SK-N-SH treated with all-trans-retinoic acid at 6 μM for 48 hours (cell line): ENCODE results near the gene DDX53.

Experiments used
- ATAC-seq: fragments of 200-7000 bp; cut with Tn5 transposase; 3 replicates; pipeline ENCODE4 v1.9.1; 2020; ENCODE audit warnings: mild to moderate bottlenecking, moderate library complexity
- ARNTL ChIP-seq: fragments of 450-650 bp; formaldehyde crosslinking; IDR thresholded peaks from 2 replicates; pipeline ENCODE4 v1.5.0; 2020; ENCODE audit warnings: low read depth, mild to moderate bottlenecking, moderate library complexity, borderline replicate concordance
- BACH2 ChIP-seq: fragments of 250-450 bp; sonication (Bioruptor Pico); IDR thresholded peaks from 2 replicates; pipeline ENCODE4 v1.9.0; 2021; ENCODE audit warnings: mild to moderate bottlenecking, borderline replicate concordance
- ESRRG ChIP-seq: fragments of 250-450 bp; sonication (Bioruptor Pico); IDR thresholded peaks from 2 replicates; pipeline ENCODE4 v1.6.1; 2021; ENCODE audit warnings: mild to moderate bottlenecking
- GLIS3 ChIP-seq: fragments of 250-450 bp; sonication (Bioruptor Pico); IDR thresholded peaks from 2 replicates; pipeline ENCODE4 v1.5.0; 2020; ENCODE audit warnings: mild to moderate bottlenecking, moderate library complexity
- ISL1 ChIP-seq: fragments of 250-450 bp; sonication (Bioruptor Pico); IDR thresholded peaks from 2 replicates; pipeline ENCODE4 v2.1.2; 2022; ENCODE audit warnings: mild to moderate bottlenecking, moderate library complexity
- OSR1 ChIP-seq: fragments of 250-450 bp; sonication (Bioruptor Pico); IDR thresholded peaks from 2 replicates; pipeline ENCODE4 v1.8.0; 2022; ENCODE audit warnings: moderate library complexity, mild to moderate bottlenecking, inconsistent platforms
- PPARA ChIP-seq: fragments of 250-450 bp; sonication (Bioruptor Pico); IDR thresholded peaks from 2 replicates; pipeline ENCODE4 v1.5.0; 2020; ENCODE audit warnings: mild to moderate bottlenecking, borderline replicate concordance
- RARB ChIP-seq: fragments of 250-450 bp; sonication (Bioruptor Pico); IDR thresholded peaks from 2 replicates; pipeline ENCODE4 v1.8.0; 2021; ENCODE audit warnings: mild to moderate bottlenecking, moderate library complexity
- SNAI2 ChIP-seq: fragments of 250-450 bp; sonication (Bioruptor Pico); IDR thresholded peaks from 2 replicates; pipeline ENCODE4 v1.5.0; 2020; ENCODE audit warnings: mild to moderate bottlenecking, moderate library complexity
- TCF4 ChIP-seq: fragments of 250-450 bp; sonication (Bioruptor Pico); IDR thresholded peaks from 2 replicates; pipeline ENCODE4 v1.8.0; 2021; ENCODE audit warnings: mild to moderate bottlenecking, moderate library complexity, borderline replicate concordance
- TOX ChIP-seq: fragments of 250-450 bp; sonication (Bioruptor Pico); IDR thresholded peaks from 2 replicates; pipeline ENCODE4 v1.8.0; 2021; ENCODE audit warnings: mild to moderate bottlenecking, moderate library complexity, borderline replicate concordance
- ZC3H10 ChIP-seq: fragments of 250-450 bp; sonication (Bioruptor Pico); IDR thresholded peaks from 2 replicates; pipeline ENCODE4 v1.5.1; 2021; ENCODE audit warnings: mild to moderate bottlenecking, moderate library complexity
- ZFP3 ChIP-seq: fragments of 250-450 bp; sonication (Bioruptor Pico); IDR thresholded peaks from 2 replicates; pipeline ENCODE4 v1.5.0; 2020; ENCODE audit warnings: mild to moderate bottlenecking, moderate library complexity
- ZFP30 ChIP-seq: fragments of 450-650 bp; formaldehyde crosslinking; IDR thresholded peaks from 2 replicates; pipeline ENCODE4 v1.5.0; 2022; ENCODE audit warnings: mild to moderate bottlenecking, moderate library complexity
- ZNF70 ChIP-seq: fragments of 450-650 bp; formaldehyde crosslinking; IDR thresholded peaks from 2 replicates; pipeline ENCODE4 v1.5.0; 2020; ENCODE audit warnings: mild to moderate bottlenecking, moderate library complexity
- ZNF8 ChIP-seq: fragments of 450-650 bp; formaldehyde crosslinking; IDR thresholded peaks from 2 replicates; pipeline ENCODE4 v1.5.0; 2020; ENCODE audit warnings: mild to moderate bottlenecking, moderate library complexity
- TF ChIP-seq, protein P1 (sequence below): fragments of 250-450 bp; sonication (Bioruptor Pico); IDR thresholded peaks from 2 replicates; pipeline ENCODE4 v1.5.1; 2021; ENCODE audit warnings: mild to moderate bottlenecking, moderate library complexity
- TF ChIP-seq, protein P2 (sequence below): fragments of 250-450 bp; sonication (Bioruptor Pico); IDR thresholded peaks from 2 replicates; pipeline ENCODE4 v1.8.0; 2021; ENCODE audit warnings: low read depth, mild to moderate bottlenecking, moderate library complexity, borderline replicate concordance
- TF ChIP-seq, protein P3 (sequence below): fragments of 250-450 bp; sonication (Bioruptor Pico); IDR thresholded peaks from 2 replicates; pipeline ENCODE4 v1.8.0; 2020; ENCODE audit warnings: mild to moderate bottlenecking, moderate library complexity, borderline replicate concordance
- TF ChIP-seq, protein P4 (sequence below): fragments of 250-450 bp; sonication (Bioruptor Pico); IDR thresholded peaks from 2 replicates; pipeline ENCODE4 v1.5.0; 2020; ENCODE audit warnings: mild to moderate bottlenecking, moderate library complexity
- TF ChIP-seq, protein P5 (sequence below): fragments of 250-450 bp; sonication (Bioruptor Pico); IDR thresholded peaks from 2 replicates; pipeline ENCODE4 v1.5.1; 2020; ENCODE audit warnings: low read depth, mild to moderate bottlenecking, moderate library complexity

DDX53 gene

DNA sequence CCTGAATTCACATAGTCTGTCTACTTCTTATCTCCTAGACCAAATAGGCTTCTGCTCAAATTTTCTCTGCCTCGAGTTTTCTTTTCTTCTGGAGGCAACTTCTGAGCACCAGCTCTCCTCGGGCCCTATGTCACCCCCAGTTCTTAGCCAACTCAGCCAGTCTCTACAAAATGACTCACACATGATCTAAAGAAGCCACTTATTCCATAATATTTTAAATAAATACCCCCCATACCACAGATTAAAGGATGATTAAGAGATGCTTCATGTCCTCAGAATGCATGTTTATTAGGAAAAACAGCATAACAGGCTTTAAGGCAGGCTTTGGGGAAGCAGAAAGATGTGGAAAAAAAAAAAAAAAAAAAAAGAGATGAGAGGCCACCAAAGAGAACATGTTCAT, 36.6 kb upstream of the DDX53 start (continued):
- TF ChIP-seq, protein P1, sequence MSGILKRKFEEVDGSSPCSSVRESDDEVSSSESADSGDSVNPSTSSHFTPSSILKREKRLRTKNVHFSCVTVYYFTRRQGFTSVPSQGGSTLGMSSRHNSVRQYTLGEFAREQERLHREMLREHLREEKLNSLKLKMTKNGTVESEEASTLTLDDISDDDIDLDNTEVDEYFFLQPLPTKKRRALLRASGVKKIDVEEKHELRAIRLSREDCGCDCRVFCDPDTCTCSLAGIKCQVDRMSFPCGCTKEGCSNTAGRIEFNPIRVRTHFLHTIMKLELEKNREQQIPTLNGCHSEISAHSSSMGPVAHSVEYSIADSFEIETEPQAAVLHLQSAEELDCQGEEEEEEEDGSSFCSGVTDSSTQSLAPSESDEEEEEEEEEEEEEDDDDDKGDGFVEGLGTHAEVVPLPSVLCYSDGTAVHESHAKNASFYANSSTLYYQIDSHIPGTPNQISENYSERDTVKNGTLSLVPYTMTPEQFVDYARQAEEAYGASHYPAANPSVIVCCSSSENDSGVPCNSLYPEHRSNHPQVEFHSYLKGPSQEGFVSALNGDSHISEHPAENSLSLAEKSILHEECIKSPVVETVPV, result no peak
- TF ChIP-seq TCF4 (CRISPR knock-in tag), result no peak

DNA sequence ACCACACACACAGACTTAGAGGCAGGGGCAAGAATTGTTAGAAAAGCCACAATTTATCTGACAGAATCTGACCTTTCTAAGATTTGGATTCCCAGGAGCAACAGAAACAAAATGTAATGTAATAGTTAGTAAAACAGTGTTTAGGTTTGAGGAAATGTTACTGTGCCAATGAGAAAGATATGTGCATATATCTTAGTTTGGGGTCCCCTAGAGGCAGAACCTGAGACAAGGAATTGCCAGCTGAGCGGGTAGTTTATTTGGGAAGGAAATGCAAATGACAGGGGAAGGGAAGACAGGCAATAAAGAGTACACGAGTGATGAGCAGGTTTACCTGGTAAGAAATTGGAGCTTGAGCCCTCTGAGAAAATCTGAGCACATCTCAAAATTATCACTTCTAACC, 31.3 kb upstream of the DDX53 start:
- TF ChIP-seq, protein P2, sequence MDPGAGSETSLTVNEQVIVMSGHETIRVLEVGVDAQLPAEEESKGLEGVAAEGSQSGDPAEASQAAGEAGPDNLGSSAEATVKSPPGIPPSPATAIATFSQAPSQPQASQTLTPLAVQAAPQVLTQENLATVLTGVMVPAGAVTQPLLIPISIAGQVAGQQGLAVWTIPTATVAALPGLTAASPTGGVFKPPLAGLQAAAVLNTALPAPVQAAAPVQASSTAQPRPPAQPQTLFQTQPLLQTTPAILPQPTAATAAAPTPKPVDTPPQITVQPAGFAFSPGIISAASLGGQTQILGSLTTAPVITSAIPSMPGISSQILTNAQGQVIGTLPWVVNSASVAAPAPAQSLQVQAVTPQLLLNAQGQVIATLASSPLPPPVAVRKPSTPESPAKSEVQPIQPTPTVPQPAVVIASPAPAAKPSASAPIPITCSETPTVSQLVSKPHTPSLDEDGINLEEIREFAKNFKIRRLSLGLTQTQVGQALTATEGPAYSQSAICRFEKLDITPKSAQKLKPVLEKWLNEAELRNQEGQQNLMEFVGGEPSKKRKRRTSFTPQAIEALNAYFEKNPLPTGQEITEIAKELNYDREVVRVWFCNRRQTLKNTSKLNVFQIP (CRISPR knock-in tag), result no peak
- no peak for TF ChIP-seq TOX (CRISPR knock-in tag)
- TF ChIP-seq PPARA (CRISPR knock-in tag), result no peak
- TF ChIP-seq ISL1 (CRISPR knock-in tag), result no peak
- TF ChIP-seq, protein P1, result no peak
- TF ChIP-seq, protein P3, sequence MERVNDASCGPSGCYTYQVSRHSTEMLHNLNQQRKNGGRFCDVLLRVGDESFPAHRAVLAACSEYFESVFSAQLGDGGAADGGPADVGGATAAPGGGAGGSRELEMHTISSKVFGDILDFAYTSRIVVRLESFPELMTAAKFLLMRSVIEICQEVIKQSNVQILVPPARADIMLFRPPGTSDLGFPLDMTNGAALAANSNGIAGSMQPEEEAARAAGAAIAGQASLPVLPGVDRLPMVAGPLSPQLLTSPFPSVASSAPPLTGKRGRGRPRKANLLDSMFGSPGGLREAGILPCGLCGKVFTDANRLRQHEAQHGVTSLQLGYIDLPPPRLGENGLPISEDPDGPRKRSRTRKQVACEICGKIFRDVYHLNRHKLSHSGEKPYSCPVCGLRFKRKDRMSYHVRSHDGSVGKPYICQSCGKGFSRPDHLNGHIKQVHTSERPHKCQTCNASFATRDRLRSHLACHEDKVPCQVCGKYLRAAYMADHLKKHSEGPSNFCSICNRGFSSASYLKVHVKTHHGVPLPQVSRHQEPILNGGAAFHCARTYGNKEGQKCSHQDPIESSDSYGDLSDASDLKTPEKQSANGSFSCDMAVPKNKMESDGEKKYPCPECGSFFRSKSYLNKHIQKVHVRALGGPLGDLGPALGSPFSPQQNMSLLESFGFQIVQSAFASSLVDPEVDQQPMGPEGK, result no peak
- no peak for TF ChIP-seq BACH2
- TF ChIP-seq, protein P4, sequence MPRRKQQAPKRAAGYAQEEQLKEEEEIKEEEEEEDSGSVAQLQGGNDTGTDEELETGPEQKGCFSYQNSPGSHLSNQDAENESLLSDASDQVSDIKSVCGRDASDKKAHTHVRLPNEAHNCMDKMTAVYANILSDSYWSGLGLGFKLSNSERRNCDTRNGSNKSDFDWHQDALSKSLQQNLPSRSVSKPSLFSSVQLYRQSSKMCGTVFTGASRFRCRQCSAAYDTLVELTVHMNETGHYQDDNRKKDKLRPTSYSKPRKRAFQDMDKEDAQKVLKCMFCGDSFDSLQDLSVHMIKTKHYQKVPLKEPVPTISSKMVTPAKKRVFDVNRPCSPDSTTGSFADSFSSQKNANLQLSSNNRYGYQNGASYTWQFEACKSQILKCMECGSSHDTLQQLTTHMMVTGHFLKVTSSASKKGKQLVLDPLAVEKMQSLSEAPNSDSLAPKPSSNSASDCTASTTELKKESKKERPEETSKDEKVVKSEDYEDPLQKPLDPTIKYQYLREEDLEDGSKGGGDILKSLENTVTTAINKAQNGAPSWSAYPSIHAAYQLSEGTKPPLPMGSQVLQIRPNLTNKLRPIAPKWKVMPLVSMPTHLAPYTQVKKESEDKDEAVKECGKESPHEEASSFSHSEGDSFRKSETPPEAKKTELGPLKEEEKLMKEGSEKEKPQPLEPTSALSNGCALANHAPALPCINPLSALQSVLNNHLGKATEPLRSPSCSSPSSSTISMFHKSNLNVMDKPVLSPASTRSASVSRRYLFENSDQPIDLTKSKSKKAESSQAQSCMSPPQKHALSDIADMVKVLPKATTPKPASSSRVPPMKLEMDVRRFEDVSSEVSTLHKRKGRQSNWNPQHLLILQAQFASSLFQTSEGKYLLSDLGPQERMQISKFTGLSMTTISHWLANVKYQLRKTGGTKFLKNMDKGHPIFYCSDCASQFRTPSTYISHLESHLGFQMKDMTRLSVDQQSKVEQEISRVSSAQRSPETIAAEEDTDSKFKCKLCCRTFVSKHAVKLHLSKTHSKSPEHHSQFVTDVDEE, result no peak
- TF ChIP-seq ARNTL (CRISPR knock-in tag), result no peak
- TF ChIP-seq ESRRG (CRISPR knock-in tag), result no peak
- no peak for TF ChIP-seq ZNF8 (CRISPR knock-in tag)
- TF ChIP-seq ZFP30, result no peak
- no peak for TF ChIP-seq OSR1 (CRISPR knock-in tag)
- TF ChIP-seq, protein P5, sequence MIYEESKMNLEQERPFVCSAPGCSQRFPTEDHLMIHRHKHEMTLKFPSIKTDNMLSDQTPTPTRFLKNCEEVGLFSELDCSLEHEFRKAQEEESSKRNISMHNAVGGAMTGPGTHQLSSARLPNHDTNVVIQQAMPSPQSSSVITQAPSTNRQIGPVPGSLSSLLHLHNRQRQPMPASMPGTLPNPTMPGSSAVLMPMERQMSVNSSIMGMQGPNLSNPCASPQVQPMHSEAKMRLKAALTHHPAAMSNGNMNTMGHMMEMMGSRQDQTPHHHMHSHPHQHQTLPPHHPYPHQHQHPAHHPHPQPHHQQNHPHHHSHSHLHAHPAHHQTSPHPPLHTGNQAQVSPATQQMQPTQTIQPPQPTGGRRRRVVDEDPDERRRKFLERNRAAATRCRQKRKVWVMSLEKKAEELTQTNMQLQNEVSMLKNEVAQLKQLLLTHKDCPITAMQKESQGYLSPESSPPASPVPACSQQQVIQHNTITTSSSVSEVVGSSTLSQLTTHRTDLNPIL, result no peak
- no peak for TF ChIP-seq GLIS3
- no peak for TF ChIP-seq RARB (CRISPR knock-in tag)
- TF ChIP-seq ZNF70 (CRISPR knock-in tag), result no peak
- TF ChIP-seq ZC3H10 (CRISPR knock-in tag), result no peak
- no peak for ATAC-seq

DNA sequence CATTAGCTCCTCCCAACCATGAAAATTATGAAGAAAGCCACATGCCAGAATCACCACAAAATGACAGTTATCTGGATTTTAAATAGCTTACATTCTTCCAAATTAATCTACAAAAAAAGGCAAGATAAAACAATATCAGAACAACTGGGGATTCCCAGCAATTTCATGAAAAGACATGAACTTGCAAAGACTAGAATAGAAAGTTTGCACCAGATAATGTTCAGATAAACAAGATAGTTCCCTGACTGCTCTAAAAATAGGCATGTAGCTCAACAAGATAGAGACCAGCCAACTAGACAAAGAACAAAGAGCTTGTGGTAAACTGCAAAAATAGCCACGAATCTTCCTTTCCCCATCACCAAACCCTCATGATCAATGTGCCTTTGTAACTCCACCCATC, 30.3 kb upstream of the DDX53 start:
- no peak for ATAC-seq
- TF ChIP-seq, protein P4, result no peak
- TF ChIP-seq PPARA (CRISPR knock-in tag), result no peak
- no peak for TF ChIP-seq OSR1 (CRISPR knock-in tag)
- TF ChIP-seq ZFP3 (CRISPR knock-in tag), result no peak
- no peak for TF ChIP-seq ZNF8 (CRISPR knock-in tag)
- no peak for TF ChIP-seq ESRRG (CRISPR knock-in tag)
- TF ChIP-seq BACH2, result no peak
- no peak for TF ChIP-seq TCF4 (CRISPR knock-in tag)
- TF ChIP-seq, protein P2 (CRISPR knock-in tag), result no peak
- no peak for TF ChIP-seq SNAI2 (CRISPR knock-in tag)
- no peak for TF ChIP-seq TOX (CRISPR knock-in tag)
- TF ChIP-seq GLIS3, result no peak
- TF ChIP-seq, protein P1, result no peak
